Tibial artery (tissue), 4 donors: ENCODE results near the gene UAP1.
"Not testable (repeated sequence)": the region's sequence is repeated elsewhere in the genome, so short reads cannot be mapped to it uniquely, and the experiment has no call there.

Experiments used
- DNase-seq, 2 donors: peaks; one replicate each; pipeline ENCODE4 v3.0.0-alpha.2; 2019
- H3K27ac ChIP-seq, 2 donors: fragments of 200-600 bp; sonication (generic) in 1 of 2; 1 replicate in 1 of 2; 2 replicates in 1 of 2; pipeline ENCODE4 v1.5.1; 2018 to 2019; ENCODE audit warnings: mild to moderate bottlenecking in 1 of 2
- H3K27me3 ChIP-seq, 2 donors: fragments of 200-600 bp; sonication (generic) in 1 of 2; one replicate each; pipeline versions ENCODE4 v1.5.1 to v1.6.0; 2016 to 2019
- H3K36me3 ChIP-seq, 3 donors: fragments of 200-600 bp; sonication (generic) in 2 of 3; one replicate each; pipeline ENCODE4 v1.5.1; 2016 to 2019; ENCODE audit warnings: mild to moderate bottlenecking in 2 of 3
- H3K4me1 ChIP-seq, 4 donors: fragments of 200-600 bp; sonication (generic) in 2 of 4; 1 replicate in 3 of 4; 2 replicates in 1 of 4; pipeline ENCODE4 v1.5.1; 2016 to 2019
- H3K4me3 ChIP-seq, 2 donors: fragments of 200-600 bp; sonication (generic) in 1 of 2; 1 replicate in 1 of 2; 2 replicates in 1 of 2; pipeline ENCODE4 v1.5.1; 2018 to 2019; ENCODE audit warnings: mild to moderate bottlenecking in 2 of 2
- H3K9me3 ChIP-seq, 3 donors: fragments of 200-600 bp; sonication (generic) in 1 of 3; one replicate each; pipeline ENCODE4 v1.5.1; 2016 to 2019
- intact Hi-C: fragments of 100-400 bp; cut with DNase I; formaldehyde crosslinking; loops from one replicate; pipeline ENCODE4 v1.15.0; 2023; ENCODE audit warnings: low total_unique reads
- TF ChIP-seq, protein P1 (sequence below), 2 experiments: fragments of 200-600 bp in 1 of 2; fragments of 450-650 bp in 1 of 2; IDR thresholded peaks; one replicate each; pipeline ENCODE4 v1.5.1; 2017 to 2019; ENCODE audit warnings: antibody characterized with exemption in 2 of 2, mild to moderate bottlenecking in 1 of 2, moderate library complexity in 1 of 2

UAP1 gene

GRCh38 chr1:162571696-162572095 lies 10.2 kb downstream of the UAP1 start:
- Histone ChIP-seq H3K4me3 (no peak overlapping the region), H3K36me3 (peaks cover 0 to 19% (median 7%) of the 10 kb centered on the region in 3 donors), H3K9me3 (no peaks in the 10 kb centered on the region), H3K27ac (no peak overlapping the region), H3K4me1 (peaks cover 0 to 41% (median 18%) of the 10 kb centered on the region in 4 donors), H3K27me3 (no peaks in the 10 kb centered on the region)
- no peak for DNase-seq
- TF ChIP-seq, protein P1, sequence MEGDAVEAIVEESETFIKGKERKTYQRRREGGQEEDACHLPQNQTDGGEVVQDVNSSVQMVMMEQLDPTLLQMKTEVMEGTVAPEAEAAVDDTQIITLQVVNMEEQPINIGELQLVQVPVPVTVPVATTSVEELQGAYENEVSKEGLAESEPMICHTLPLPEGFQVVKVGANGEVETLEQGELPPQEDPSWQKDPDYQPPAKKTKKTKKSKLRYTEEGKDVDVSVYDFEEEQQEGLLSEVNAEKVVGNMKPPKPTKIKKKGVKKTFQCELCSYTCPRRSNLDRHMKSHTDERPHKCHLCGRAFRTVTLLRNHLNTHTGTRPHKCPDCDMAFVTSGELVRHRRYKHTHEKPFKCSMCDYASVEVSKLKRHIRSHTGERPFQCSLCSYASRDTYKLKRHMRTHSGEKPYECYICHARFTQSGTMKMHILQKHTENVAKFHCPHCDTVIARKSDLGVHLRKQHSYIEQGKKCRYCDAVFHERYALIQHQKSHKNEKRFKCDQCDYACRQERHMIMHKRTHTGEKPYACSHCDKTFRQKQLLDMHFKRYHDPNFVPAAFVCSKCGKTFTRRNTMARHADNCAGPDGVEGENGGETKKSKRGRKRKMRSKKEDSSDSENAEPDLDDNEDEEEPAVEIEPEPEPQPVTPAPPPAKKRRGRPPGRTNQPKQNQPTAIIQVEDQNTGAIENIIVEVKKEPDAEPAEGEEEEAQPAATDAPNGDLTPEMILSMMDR (IDR thresholded peaks at IDR 0.05), result no peak
- intact Hi-C loops, result no loop called here

GRCh38 chr1:162573136-162573535 lies 11.6 kb downstream of the UAP1 start:
- Histone ChIP-seq H3K4me1 (peaks cover 0 to 41% (median 18%) of the 10 kb centered on the region in 4 donors), H3K36me3 (peaks cover 0 to 19% (median 8%) of the 10 kb centered on the region in 3 donors), H3K4me3 (no peak overlapping the region), H3K27me3 (no peaks in the 10 kb centered on the region), H3K9me3 (no peaks in the 10 kb centered on the region), H3K27ac (no peak overlapping the region)
- intact Hi-C loops, result no loop called here
- no peak for DNase-seq
- TF ChIP-seq, protein P1 (IDR thresholded peaks at IDR 0.05), result no peak

DNA sequence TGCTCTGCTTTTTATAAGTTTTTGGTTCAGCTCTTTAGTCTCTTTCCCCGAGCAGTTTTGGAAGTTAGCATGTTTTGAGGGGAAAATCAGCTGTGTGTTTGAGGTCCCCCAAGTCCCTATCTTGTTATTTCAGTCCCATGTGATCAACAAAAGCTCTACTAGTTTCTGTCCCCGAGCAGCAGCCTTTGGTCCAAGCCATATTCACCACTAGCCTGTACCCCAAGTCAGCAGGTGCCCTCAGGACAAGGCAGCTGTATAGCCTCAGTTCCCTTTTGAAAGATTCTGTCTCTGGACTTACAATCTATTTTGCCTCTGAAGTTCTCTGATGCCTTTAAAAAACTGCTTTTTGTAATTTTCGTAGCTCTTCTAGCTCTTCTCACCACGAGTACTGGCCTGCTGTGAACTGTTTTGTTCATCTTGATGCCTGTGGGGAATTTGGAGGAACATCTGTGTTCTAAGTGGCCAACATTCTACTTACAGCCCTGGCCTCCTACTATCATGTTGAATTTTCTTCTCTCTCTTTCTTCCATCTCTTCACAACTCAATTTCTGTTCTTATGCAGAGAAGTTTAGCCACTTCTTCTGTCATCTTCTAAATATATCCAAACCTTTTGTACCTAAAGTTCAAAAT lies 16.7 kb downstream of the UAP1 start:
- Histone ChIP-seq H3K27me3 (no peaks in the 10 kb centered on the region), H3K9me3 (no peaks in the 10 kb centered on the region), H3K4me1 (peaks cover 0 to 14% (median 6%) of the 10 kb centered on the region in 4 donors), H3K27ac (no peak overlapping the region), H3K4me3 (no peak overlapping the region), H3K36me3 (peaks cover 28 to 41% (median 33%) of the 10 kb centered on the region in 3 donors)
- TF ChIP-seq, protein P1 (IDR thresholded peaks at IDR 0.05), result no peak
- intact Hi-C loops, result no loop called here
- no peak for DNase-seq

DNA sequence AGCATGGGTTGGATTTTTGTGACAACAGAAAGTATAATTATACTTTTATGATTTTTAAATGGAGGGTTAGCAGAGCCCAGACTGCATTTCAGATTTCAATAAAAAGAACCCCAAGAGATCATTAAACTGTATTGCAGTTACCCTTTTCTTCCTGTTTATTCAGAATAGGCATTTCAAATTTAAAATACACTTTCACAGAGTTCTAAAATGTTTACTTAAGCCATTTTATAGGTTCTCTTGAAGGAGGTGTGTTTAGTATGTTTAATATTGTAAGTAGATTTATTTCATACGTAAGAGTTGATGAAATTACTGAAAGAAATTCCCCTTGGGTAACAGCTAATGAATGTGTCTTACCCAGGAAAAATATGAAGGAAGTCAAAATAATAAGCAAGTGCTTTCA lies 17.4 kb downstream of the UAP1 start:
- intact Hi-C loops, result no loop called here

DNA sequence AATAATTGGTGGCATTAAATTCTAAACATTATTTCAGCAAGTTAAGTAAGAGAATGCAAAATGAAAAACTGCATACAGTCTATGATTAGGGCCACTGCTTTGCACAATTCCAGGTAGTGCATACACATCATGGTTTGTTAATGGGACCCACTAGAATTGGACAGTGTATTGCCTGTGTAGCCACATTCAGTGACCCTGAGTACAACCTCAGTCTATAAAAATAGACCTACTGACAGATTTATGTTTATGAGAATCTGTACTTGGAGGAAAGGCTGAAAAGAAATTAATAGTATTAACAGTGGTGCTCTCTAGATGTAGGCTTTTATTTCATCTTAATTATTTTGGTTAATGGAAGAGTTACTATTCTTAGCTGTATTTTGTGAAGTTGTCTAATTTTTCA lies 18.8 kb downstream of the UAP1 start:
- Histone ChIP-seq H3K27me3 (no peaks in the 10 kb centered on the region), H3K9me3 (no peaks in the 10 kb centered on the region), H3K4me1 (no peaks in the 10 kb centered on the region), H3K4me3 (no peak overlapping the region), H3K36me3 (peaks cover 28 to 61% (median 54%) of the 10 kb centered on the region in 3 donors), H3K27ac (no peak overlapping the region)
- TF ChIP-seq, protein P1 (IDR thresholded peaks at IDR 0.05), result no peak
- no peak for DNase-seq
- intact Hi-C loops, result no loop called here

More for the DNA sequence above, 17.4 kb downstream of the UAP1 start:
- H3K27me3 ChIP-seq, result no peaks in the 10 kb centered on the region
- peaks cover 0 to 7% (median under 1%) of the 10 kb centered on the region in 4 donors for H3K4me1 ChIP-seq
- H3K27ac ChIP-seq, result no peak overlapping the region
- H3K9me3 ChIP-seq, result no peaks in the 10 kb centered on the region
- H3K4me3 ChIP-seq, result no peak overlapping the region
- TF ChIP-seq, protein P1 (IDR thresholded peaks at IDR 0.05), result no peak
- H3K36me3 ChIP-seq, result peaks cover 28 to 48% (median 41%) of the 10 kb centered on the region in 3 donors
- no peak for DNase-seq

- peaks cover 34 to 67% (median 57%) of the 10 kb centered on the region in 3 donors for H3K36me3 ChIP-seq
- H3K4me3 ChIP-seq, H3K9me3 ChIP-seq, H3K4me1 ChIP-seq, H3K27me3 ChIP-seq, intact Hi-C loops, DNase-seq, H3K27ac ChIP-seq: not testable (repeated sequence)
These were observed 21.4 kb downstream of the UAP1 start for GRCh38 chr1:162582901-162583300.

DNA sequence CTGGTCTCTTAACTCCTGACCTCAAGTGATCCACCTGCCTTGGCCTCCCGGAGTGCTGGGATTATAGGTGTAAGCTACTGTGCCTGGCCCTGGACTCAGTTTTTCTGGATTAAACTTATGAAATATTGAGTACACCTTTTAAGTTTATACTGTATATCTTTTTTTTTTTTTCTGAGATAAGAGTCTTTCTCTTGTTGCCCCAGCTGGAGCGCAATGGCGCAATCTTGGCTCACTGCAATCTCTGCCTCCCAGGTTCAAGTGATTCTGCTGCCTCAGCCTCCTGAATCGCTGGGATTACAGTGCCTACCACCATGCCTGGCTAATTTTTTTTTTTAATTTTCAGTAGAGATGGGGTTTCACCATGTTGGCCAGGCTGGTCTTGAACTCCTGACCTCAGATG lies 23.6 kb downstream of the UAP1 start:
- intact Hi-C loops, DNase-seq, H3K27me3 ChIP-seq, H3K4me1 ChIP-seq, H3K9me3 ChIP-seq, H3K27ac ChIP-seq, H3K4me3 ChIP-seq: not testable (repeated sequence)
- peaks cover 29 to 62% (median 61%) of the 10 kb centered on the region in 3 donors for H3K36me3 ChIP-seq
